Loucy (cell line): ENCODE data around the gene ZFYVE28.

ENCODE experiments used
- CTCF ChIP-seq: fragments of 200-600 bp; sonication (generic); conservative IDR thresholded peaks from 2 replicates; pipeline ENCODE4 v1.5.1; 2014; ENCODE audit warnings: mild to moderate bottlenecking, antibody characterized with exemption, low read length
- EZH2phosphoT487 ChIP-seq: fragments of 200-600 bp; IDR thresholded peaks from 2 replicates; pipeline ENCODE4 v1.6.1; 2018; ENCODE audit warnings: antibody characterized with exemption, mild to moderate bottlenecking, moderate library complexity, borderline replicate concordance

GRCh38 chr4:2434420-2434819 is 16.0 kb upstream of the ZFYVE28 start:
- TF ChIP-seq CTCF (no peak), EZH2phosphoT487 (no peak)
